WERI-Rb-1 (cell line): ENCODE data around the gene ANKRD44.

Source experiments
- DNase-seq: peaks from one replicate; pipeline ENCODE4 v3.0.0-alpha.2; 2020
- H3K27ac ChIP-seq: fragments of 250-450 bp; sonication (Bioruptor Pico); 2 replicates; pipeline ENCODE4 v1.5.1; 2020; ENCODE audit warnings: mild to moderate bottlenecking, moderate library complexity
- H3K27me3 ChIP-seq: fragments of 250-450 bp; sonication (Bioruptor Pico); 2 replicates; pipeline ENCODE4 v1.5.1; 2021; ENCODE audit warnings: mild to moderate bottlenecking, low read depth, moderate library complexity; ENCODE audit not compliant: insufficient read depth, severe bottlenecking
- H3K36me3 ChIP-seq: fragments of 250-450 bp; sonication (Bioruptor Pico); 2 replicates; pipeline ENCODE4 v1.5.1; 2020; ENCODE audit warnings: mild to moderate bottlenecking, moderate library complexity
- H3K4me3 ChIP-seq: 2 replicates; pipeline ENCODE4 v1.5.1; 2011; ENCODE audit warnings: low read depth, mild to moderate bottlenecking, control low read depth, low read length
- H3K9me3 ChIP-seq: fragments of 250-450 bp; sonication (Bioruptor Pico); 2 replicates; pipeline ENCODE4 v1.5.1; 2021; ENCODE audit warnings: mild to moderate bottlenecking, moderate library complexity; ENCODE audit not compliant: severe bottlenecking
- TF ChIP-seq, protein P1 (sequence below): IDR thresholded peaks from 2 replicates; pipeline ENCODE4 v1.5.1; 2011; ENCODE audit warnings: low read depth, mild to moderate bottlenecking, control low read depth, inconsistent platforms, low read length

The ANKRD44 gene

DNA sequence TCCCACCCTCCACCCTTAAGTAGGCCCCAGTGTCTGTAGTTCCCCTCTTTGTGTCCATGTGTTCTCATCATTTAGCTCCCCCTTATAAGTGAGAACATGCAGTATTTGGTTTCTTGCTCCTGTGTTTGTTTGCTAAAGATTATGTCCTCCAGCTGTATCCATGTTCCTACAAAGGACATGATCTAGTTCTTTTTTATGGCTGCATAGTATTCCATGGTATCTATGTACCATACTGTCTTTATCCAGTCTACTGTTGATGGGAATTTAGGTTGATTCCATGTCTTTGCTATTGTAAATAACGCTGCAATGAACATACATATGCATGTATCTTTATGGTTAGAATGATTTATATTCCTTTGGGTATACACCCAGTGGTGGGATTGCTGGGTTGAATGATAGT is 233.9 kb downstream of the ANKRD44 start:
- no peaks in the 10 kb centered on the region for H3K27me3 ChIP-seq
- TF ChIP-seq, protein P1, sequence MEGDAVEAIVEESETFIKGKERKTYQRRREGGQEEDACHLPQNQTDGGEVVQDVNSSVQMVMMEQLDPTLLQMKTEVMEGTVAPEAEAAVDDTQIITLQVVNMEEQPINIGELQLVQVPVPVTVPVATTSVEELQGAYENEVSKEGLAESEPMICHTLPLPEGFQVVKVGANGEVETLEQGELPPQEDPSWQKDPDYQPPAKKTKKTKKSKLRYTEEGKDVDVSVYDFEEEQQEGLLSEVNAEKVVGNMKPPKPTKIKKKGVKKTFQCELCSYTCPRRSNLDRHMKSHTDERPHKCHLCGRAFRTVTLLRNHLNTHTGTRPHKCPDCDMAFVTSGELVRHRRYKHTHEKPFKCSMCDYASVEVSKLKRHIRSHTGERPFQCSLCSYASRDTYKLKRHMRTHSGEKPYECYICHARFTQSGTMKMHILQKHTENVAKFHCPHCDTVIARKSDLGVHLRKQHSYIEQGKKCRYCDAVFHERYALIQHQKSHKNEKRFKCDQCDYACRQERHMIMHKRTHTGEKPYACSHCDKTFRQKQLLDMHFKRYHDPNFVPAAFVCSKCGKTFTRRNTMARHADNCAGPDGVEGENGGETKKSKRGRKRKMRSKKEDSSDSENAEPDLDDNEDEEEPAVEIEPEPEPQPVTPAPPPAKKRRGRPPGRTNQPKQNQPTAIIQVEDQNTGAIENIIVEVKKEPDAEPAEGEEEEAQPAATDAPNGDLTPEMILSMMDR = no peak
- no peak for DNase-seq
- no peaks in the 10 kb centered on the region for H3K36me3 ChIP-seq
- H3K9me3 ChIP-seq = no peaks in the 10 kb centered on the region
- no peak overlapping the region for H3K27ac ChIP-seq
- H3K4me3 ChIP-seq = no peak overlapping the region

DNA sequence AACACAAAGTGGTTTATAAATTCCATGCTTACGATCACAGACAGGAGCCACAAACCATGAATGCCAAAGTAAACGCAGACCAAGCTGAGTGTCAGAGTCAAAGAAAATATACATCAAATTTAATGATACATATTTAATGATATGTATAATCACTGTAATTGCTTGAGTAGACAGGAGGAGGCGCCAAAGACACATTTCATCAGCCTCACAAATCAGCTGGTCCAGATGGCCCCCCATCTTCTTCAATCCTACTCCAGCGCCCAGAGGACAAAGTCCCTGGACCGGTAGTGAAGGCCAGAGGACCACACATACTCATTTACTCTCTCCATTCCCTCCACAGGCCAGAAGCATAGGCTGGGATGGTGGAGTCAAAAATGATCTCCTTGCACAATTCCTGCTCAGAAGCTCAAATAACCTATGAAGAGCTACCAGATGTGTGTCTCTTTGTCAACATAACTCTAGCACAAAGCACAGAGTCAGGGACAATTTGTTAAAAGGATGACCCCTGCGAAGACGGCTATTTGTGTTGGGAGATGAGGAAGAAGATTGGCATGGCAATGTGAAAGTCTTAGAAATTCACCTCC is 234.7 kb downstream of the ANKRD44 start:
- no peaks in the 10 kb centered on the region for H3K9me3 ChIP-seq
- H3K36me3 ChIP-seq = no peaks in the 10 kb centered on the region
- no peak overlapping the region for H3K4me3 ChIP-seq
- DNase-seq = no peak
- no peak overlapping the region for H3K27ac ChIP-seq
- TF ChIP-seq, protein P1 = no peak
- no peaks in the 10 kb centered on the region for H3K27me3 ChIP-seq

DNA sequence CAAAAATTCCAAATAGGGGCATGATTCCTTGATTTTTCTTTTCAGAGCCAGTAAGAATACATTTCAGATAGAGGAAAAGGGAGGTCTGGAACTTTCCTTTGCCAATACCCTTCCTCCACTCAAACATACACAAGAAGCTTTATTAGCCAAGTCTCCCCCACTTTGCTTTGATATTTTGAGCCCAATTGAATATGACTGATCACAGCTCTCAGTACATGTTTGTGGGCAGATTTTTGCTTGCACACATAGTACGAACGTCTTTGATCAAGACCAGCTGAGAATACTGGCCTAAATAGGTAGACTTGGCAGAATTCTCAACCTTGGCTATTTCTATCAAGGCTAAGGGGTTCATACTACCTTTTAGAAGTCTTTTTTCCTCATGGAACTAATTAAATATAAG is 235.3 kb downstream of the ANKRD44 start:
- Histone ChIP-seq H3K27ac (no peak overlapping the region), H3K27me3 (no peaks in the 10 kb centered on the region), H3K4me3 (no peak overlapping the region), H3K36me3 (no peaks in the 10 kb centered on the region), H3K9me3 (no peaks in the 10 kb centered on the region)
- TF ChIP-seq, protein P1 = no peak
- DNase-seq = no peak

DNA sequence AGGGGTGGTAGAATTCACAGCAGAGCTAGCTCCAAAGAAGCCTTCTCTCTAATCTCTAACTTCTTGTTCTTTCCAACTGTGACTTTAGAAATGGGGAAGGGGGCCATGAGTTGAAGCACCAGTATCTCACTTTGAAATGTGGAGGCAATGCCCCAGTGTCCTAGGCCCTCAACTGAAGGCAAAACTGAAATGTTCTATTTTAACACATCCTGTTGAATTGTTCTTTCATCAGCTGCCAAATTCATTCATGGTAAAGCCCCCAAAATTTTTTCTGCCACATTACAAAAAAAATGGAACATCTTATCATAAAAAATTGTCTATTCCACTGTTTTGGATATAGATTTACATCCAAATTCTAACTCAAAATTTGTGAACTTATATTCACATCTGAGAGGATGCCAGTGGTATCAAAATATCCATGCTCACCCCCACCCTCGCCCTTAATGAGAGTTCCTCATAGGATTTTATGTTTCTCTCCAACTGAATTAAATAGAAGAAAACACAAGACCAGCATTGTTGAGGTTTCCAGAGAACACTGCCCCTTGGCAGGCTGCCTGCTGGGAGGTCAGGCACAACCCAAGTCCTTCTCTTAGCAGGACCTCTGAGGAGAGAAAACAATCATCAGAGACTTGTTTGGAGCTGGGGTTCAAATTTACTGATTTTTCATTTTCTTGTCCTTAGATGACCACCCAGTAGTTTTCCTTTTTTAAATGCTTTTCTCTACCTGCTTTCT is 236.7 kb downstream of the ANKRD44 start:
- no peak overlapping the region for H3K27ac ChIP-seq
- no peak for DNase-seq
- no peaks in the 10 kb centered on the region for H3K36me3 ChIP-seq
- TF ChIP-seq, protein P1 = no peak
- no peak overlapping the region for H3K4me3 ChIP-seq
- no peaks in the 10 kb centered on the region for H3K9me3 ChIP-seq
- H3K27me3 ChIP-seq = no peaks in the 10 kb centered on the region

DNA sequence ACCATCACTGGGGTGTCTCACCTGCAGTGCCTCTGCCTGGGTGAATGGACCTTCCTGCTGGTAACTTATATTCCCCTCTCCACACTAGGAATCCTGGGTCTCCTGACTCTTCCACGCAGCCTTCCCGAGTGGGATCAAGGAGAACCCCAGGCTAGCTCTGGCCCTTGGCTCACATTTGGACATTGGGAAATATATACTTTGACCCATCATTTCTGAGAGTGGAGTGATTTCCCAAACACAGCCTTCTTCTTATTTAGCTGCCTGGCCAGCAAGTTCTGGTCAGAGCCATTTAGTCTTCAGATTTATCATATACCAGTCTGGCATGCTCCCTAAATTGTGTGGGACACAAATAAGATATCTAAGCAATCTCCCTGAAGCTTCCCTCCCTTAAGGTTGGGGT is 237.3 kb downstream of the ANKRD44 start:
- no peaks in the 10 kb centered on the region for H3K27me3 ChIP-seq
- H3K9me3 ChIP-seq = no peaks in the 10 kb centered on the region
- no peak for DNase-seq
- TF ChIP-seq, protein P1 = no peak
- H3K27ac ChIP-seq = no peak overlapping the region
- H3K36me3 ChIP-seq = no peaks in the 10 kb centered on the region
- no peak overlapping the region for H3K4me3 ChIP-seq

DNA sequence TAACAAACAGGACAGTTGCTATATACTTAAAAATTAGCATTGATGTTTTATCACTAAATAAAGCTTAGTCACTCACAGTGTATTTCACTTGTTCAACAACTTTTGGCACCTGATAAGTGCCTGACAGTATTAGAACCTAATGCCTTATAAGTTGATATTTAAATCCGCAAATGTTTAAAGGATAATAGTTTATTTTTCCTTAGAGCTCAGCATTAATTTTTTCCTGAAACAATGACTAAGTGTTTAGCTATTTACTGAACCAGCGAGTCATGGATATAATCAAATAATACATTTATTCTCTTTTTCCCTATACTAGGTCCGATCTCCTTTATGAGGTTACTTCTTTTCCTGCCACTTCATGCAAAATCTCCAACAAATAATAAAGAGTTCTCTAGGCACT is 238.0 kb downstream of the ANKRD44 start:
- TF ChIP-seq, protein P1 = no peak
- H3K27ac ChIP-seq = no peak overlapping the region
- no peaks in the 10 kb centered on the region for H3K9me3 ChIP-seq
- H3K36me3 ChIP-seq = no peaks in the 10 kb centered on the region
- no peak overlapping the region for H3K4me3 ChIP-seq
- no peak for DNase-seq
- no peaks in the 10 kb centered on the region for H3K27me3 ChIP-seq
